HCT116 (cell line): Measurements from ENCODE around the gene FBXO17. TPM values are rescaled to one million over a fixed set of nuclear protein-coding genes. Genes with fewer than 3 reads are reported as not detected.

Source experiments
- ATAC-seq: fragments of 200-7000 bp; cut with Tn5 transposase; 2 replicates; pipeline ENCODE4 v1.9.1; 2020; ENCODE audit warnings: mild to moderate bottlenecking, moderate library complexity
- BruUV-seq: library from RNA; stranded (reverse); fragments of 400-500 nt; replicated peaks from 2 replicates; lab custom pipeline; 2021; lab: Mats Ljungman, UMichigan
- CTCF ChIA-PET: fragments of 300-600 bp; sonication (Branson Sonifier 250); formaldehyde crosslinking; loops from one replicate; lab custom pipeline; 2021; ENCODE audit warnings: antibody characterized with exemption; lab: Charles Lee
- POLR2A ChIA-PET: fragments of 300-600, 350-600 bp; sonication (Branson Sonifier 250); formaldehyde crosslinking; loops from one replicate; lab custom pipeline; 2021; ENCODE audit warnings: antibody characterized with exemption; lab: Charles Lee
- RAD21 ChIA-PET, 2 experiments: fragments of 300-600 bp; sonication (Branson Sonifier 250); formaldehyde crosslinking; loops; one replicate each; lab custom pipeline; 2023; ENCODE audit warnings: low total read pairs in 2 of 2; ENCODE audit not compliant: uncharacterized antibody in 2 of 2, unreplicated experiment in 2 of 2, low non-redundant PET in 1 of 2; lab: Charles Lee
- DNase-seq: peaks from one replicate; pipeline ENCODE4 v3.0.0-alpha.2; 2010; ENCODE audit warnings: low read depth, low spot score
- H2AFZ ChIP-seq: fragments of 200-600 bp; shearing (Covaris generic), sonication (generic); 2 replicates; pipeline ENCODE4 v1.6.1; 2017; ENCODE audit warnings: low read depth, mixed run types, mixed read lengths, antibody characterized with exemption, low read length; ENCODE audit not compliant: poor library complexity, severe bottlenecking
- H3K27ac ChIP-seq: 2 replicates; pipeline ENCODE4 v1.5.1; 2012; ENCODE audit warnings: low read depth, low read length
- H3K27me3 ChIP-seq: fragments of 200-600 bp; sonication (generic); 2 replicates; pipeline ENCODE4 v1.6.1; 2016; ENCODE audit warnings: mixed run types, low read length, mixed read lengths; ENCODE audit not compliant: insufficient read depth
- H3K36me3 ChIP-seq, 2 experiments: fragments of 200-500 bp in 1 of 2; fragments of 200-600 bp in 1 of 2; sonication (Bioruptor generic) in 1 of 2; sonication (generic) in 1 of 2; 2 replicates each; pipeline versions ENCODE4 v1.5.1 to v1.6.1; 2014 to 2016; ENCODE audit warnings: low read length in 2 of 2, inconsistent platforms in 1 of 2, mixed read lengths in 1 of 2, mixed run types in 1 of 2; ENCODE audit not compliant: insufficient read depth in 2 of 2, control insufficient read depth in 1 of 2
- H3K4me1 ChIP-seq, 2 experiments: fragments of 200-600 bp in 1 of 2; sonication (generic) in 1 of 2; 2 replicates each; pipeline versions ENCODE4 v1.5.1 to v1.6.1; 2012 to 2017; ENCODE audit warnings: low read length in 2 of 2, inconsistent platforms in 1 of 2, mild to moderate bottlenecking in 1 of 2, mixed read lengths in 1 of 2, mixed run types in 1 of 2, moderate library complexity in 1 of 2; ENCODE audit not compliant: insufficient read depth in 2 of 2, control insufficient read depth in 1 of 2
- H3K4me2 ChIP-seq: fragments of 200-600 bp; sonication (generic); 2 replicates; pipeline ENCODE4 v1.6.1; 2017; ENCODE audit warnings: mixed run types, low read length, mixed read lengths
- H3K4me3 ChIP-seq, 2 experiments: fragments of 200-600 bp in 1 of 2; sonication (generic) in 1 of 2; replicated peaks in 1 of 2; 2 replicates each; pipeline ENCODE4 v1.5.1; 2011 to 2016; ENCODE audit warnings: low read length in 2 of 2, control low read depth in 1 of 2, low read depth in 1 of 2, mild to moderate bottlenecking in 1 of 2, mixed read lengths in 1 of 2, mixed run types in 1 of 2
- H3K79me2 ChIP-seq: fragments of 200-600 bp; sonication (generic); 2 replicates; pipeline ENCODE4 v1.6.1; 2017; ENCODE audit warnings: mild to moderate bottlenecking, mixed run types, low read length, moderate library complexity, mixed read lengths; ENCODE audit not compliant: insufficient read depth
- H3K9ac ChIP-seq: fragments of 200-600 bp; sonication (generic); 2 replicates; pipeline ENCODE4 v1.6.1; 2016; ENCODE audit warnings: low read length, mixed read lengths
- H3K9me2 ChIP-seq: fragments of 200-600 bp; sonication (generic), shearing (Covaris generic); 2 replicates; pipeline ENCODE4 v1.6.1; 2017; ENCODE audit warnings: mixed run types, mild to moderate bottlenecking, moderate library complexity; ENCODE audit not compliant: insufficient read depth
- H3K9me3 ChIP-seq, 2 experiments: fragments of 200-500 bp in 1 of 2; fragments of 200-600 bp in 1 of 2; sonication (Bioruptor generic) in 1 of 2; sonication (generic) in 1 of 2; 2 replicates each; pipeline ENCODE4 v1.6.1; 2014 to 2017; ENCODE audit warnings: low read length in 2 of 2, mixed read lengths in 2 of 2, inconsistent platforms in 1 of 2, low read depth in 1 of 2, mild to moderate bottlenecking in 1 of 2, mixed run types in 1 of 2, moderate library complexity in 1 of 2; ENCODE audit not compliant: control insufficient read depth in 1 of 2, insufficient read depth in 1 of 2
- H4K20me1 ChIP-seq: fragments of 200-600 bp; sonication (generic), shearing (Covaris generic); 2 replicates; pipeline ENCODE4 v1.6.1; 2017; ENCODE audit warnings: mixed run types, mild to moderate bottlenecking, moderate library complexity; ENCODE audit not compliant: insufficient read depth
- YY1 ChIP-seq: IDR thresholded peaks from 2 replicates; pipeline ENCODE4 v1.6.1; 2011; ENCODE audit warnings: low read length, low read depth, moderate library complexity, mild to moderate bottlenecking; ENCODE audit not compliant: insufficient replicate concordance; ENCODE audit errors: extremely low read depth
- ZFX ChIP-seq: fragments of 450-650 bp; IDR thresholded peaks from 2 replicates; pipeline ENCODE4 v1.6.1; 2017
- intact Hi-C: fragments of 100-400 bp; cut with micrococcal nuclease; formaldehyde crosslinking; loops from 2 replicates; pipeline ENCODE4 v1.10.0; 2022
- total RNA-seq: library from RNA; stranded (reverse); gene quantifications from one replicate; pipeline ENCODE4 v1.2.1, GENCODE V29; 2021; ENCODE audit not compliant: unreplicated experiment
- TF ChIP-seq, protein P1 (sequence below): IDR thresholded peaks from 2 replicates; pipeline ENCODE4 v1.6.1; 2012
- TF ChIP-seq, protein P2 (sequence below): IDR thresholded peaks from 2 replicates; pipeline ENCODE4 v1.6.1; 2012; ENCODE audit warnings: low read depth

Gene FBXO17
- total RNA-seq, 1 experiment from 2014 or later, result 18.5 TPM

DNA sequence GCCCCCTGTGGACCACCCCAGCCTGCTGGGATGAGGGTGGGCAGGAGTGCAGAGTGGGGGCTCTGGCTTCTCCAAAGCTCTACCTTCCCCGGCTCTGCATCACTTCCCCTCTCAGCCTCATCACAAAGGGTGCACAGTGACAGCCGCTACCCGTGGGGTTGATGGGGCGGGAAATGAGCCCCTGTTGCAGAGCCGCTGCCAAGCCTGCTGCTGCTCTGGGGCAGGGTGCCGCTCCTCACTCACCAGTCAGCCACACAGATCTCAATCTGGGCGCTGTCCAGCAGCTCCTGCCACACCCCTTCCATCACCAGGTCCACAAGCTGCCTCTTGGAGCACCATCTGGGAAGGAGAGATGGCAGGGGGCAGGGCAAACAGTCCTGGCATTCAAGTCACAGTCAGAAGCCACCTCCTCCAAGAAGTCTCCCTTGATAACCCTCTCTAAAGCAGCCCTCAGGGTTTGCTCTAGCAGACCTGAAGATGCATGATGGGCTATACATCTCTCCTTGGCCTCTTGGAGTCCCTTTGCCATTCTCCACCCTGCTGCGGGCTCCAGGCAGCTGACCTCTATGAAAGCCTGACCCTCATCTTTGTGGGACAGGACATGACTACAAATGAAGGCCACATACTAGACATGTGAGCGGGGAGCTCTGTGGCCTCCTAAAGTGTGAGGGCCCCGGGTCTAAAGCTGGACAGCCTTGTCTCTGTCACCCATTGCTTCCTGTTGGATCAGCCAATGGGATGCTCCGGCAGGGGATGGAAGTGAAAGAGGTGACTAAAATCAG lies 29.1 kb downstream of the FBXO17 start:
- Histone ChIP-seq H3K27ac (no peak overlapping the region), H3K4me2 (no peak overlapping the region), H3K9ac (no peak overlapping the region), H3K4me1 (no peaks in the 10 kb centered on the region), H3K27me3 (no peaks in the 10 kb centered on the region), H3K9me3 (no peaks in the 10 kb centered on the region), H3K36me3 (no peaks in the 10 kb centered on the region), H3K4me3 (no peak overlapping the region), H2AFZ (no peak overlapping the region), H3K79me2 (no peaks in the 10 kb centered on the region), H3K9me2 (no peaks in the 10 kb centered on the region), H4K20me1 (no peaks in the 10 kb centered on the region)
- CTCF ChIA-PET, result no interaction called here
- ATAC-seq, result no peak
- POLR2A ChIA-PET, result no interaction called here
- TF ChIP-seq, protein P1, sequence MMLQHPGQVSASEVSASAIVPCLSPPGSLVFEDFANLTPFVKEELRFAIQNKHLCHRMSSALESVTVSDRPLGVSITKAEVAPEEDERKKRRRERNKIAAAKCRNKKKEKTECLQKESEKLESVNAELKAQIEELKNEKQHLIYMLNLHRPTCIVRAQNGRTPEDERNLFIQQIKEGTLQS, result no peak
- TF ChIP-seq, protein P2, sequence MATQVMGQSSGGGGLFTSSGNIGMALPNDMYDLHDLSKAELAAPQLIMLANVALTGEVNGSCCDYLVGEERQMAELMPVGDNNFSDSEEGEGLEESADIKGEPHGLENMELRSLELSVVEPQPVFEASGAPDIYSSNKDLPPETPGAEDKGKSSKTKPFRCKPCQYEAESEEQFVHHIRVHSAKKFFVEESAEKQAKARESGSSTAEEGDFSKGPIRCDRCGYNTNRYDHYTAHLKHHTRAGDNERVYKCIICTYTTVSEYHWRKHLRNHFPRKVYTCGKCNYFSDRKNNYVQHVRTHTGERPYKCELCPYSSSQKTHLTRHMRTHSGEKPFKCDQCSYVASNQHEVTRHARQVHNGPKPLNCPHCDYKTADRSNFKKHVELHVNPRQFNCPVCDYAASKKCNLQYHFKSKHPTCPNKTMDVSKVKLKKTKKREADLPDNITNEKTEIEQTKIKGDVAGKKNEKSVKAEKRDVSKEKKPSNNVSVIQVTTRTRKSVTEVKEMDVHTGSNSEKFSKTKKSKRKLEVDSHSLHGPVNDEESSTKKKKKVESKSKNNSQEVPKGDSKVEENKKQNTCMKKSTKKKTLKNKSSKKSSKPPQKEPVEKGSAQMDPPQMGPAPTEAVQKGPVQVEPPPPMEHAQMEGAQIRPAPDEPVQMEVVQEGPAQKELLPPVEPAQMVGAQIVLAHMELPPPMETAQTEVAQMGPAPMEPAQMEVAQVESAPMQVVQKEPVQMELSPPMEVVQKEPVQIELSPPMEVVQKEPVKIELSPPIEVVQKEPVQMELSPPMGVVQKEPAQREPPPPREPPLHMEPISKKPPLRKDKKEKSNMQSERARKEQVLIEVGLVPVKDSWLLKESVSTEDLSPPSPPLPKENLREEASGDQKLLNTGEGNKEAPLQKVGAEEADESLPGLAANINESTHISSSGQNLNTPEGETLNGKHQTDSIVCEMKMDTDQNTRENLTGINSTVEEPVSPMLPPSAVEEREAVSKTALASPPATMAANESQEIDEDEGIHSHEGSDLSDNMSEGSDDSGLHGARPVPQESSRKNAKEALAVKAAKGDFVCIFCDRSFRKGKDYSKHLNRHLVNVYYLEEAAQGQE, result peak; percentile 45
- TF ChIP-seq YY1, result no peak
- no peak for TF ChIP-seq ZFX
- BruUV-seq, result no TSS peak
- no peak for DNase-seq
- RAD21 ChIA-PET, result no interaction called here
- intact Hi-C loops, result no loop called here
